Measurements from ENCODE around the gene PDK2.

PDK2 gene

DNA sequence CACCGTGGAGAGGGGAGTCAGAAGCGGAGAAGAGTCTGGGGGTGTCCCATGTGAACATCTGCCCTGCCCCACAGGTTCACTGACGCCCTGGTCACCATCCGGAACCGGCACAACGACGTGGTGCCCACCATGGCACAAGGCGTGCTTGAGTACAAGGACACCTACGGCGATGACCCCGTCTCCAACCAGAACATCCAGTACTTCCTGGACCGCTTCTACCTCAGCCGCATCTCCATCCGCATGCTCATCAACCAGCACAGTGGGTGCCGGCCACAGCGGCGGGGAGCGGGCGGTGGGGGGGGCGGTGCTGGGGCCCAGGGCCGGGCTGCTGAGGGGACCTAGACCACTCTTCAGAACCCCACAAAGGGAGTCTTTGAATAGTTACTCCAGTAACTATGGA is 10.7 kb downstream of the PDK2 start:
- CTCF ChIA-PET = interaction anchor here (1.0 to 8.7 kb wide), 5 partner anchors 10 to 191 kb away, joined by 3 to 92 read pairs (median 22); partner anchors contain the start of gene PDK2
- POLR2A ChIA-PET = no interaction called here
- TF ChIP-seq, protein P1, sequence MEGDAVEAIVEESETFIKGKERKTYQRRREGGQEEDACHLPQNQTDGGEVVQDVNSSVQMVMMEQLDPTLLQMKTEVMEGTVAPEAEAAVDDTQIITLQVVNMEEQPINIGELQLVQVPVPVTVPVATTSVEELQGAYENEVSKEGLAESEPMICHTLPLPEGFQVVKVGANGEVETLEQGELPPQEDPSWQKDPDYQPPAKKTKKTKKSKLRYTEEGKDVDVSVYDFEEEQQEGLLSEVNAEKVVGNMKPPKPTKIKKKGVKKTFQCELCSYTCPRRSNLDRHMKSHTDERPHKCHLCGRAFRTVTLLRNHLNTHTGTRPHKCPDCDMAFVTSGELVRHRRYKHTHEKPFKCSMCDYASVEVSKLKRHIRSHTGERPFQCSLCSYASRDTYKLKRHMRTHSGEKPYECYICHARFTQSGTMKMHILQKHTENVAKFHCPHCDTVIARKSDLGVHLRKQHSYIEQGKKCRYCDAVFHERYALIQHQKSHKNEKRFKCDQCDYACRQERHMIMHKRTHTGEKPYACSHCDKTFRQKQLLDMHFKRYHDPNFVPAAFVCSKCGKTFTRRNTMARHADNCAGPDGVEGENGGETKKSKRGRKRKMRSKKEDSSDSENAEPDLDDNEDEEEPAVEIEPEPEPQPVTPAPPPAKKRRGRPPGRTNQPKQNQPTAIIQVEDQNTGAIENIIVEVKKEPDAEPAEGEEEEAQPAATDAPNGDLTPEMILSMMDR (IDR thresholded peaks at IDR 0.05; ENCODE audit: insufficient read depth, low read length, missing control alignments) = no peak

DNA sequence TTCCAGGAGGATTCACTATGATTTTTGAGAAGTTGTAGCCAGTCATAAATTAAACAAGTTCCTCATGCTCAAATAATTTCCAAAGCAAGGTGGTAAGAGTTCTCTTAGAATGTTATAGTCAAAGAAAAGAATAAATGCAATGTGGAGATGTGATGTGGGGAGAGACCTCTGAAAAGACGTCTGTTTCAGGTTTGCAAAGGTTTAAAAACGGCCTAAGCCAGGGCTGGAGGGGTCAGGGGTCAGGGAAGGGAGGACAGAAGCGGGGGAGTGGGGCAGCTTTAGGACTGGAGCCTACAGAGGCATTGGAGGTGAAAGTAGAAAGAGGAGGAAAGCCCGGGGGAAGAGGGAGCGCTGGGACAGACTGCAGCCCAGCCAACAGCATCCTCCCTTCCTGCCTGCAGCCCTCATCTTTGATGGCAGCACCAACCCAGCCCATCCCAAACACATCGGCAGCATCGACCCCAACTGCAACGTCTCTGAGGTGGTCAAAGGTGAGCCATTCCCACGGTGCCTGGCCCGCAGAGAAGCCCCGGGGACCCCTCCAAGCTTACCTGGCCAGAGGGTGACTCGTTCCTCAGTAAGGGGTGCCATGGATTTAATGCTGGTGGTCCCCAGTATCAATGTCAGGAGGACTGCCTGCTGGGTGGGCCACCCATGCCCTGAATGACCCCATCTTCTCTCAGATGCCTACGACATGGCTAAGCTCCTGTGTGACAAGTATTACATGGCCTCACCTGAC is 11.4 kb downstream of the PDK2 start:
- CTCF ChIA-PET = interaction anchor here (1.0 to 3.7 kb wide), 5 partner anchors 11 to 191 kb away, joined by 3 to 28 read pairs (median 4); partner anchors contain the start of gene PDK2
- DNase-seq (ENCODE audit: low read depth, low spot score) = no peak
- H3K4me3 ChIP-seq (ENCODE audit: low read depth, low read length) = no peak overlapping the region
- TF ChIP-seq, protein P1 (IDR thresholded peaks at IDR 0.05; ENCODE audit: insufficient read depth, low read length, missing control alignments) = no peak
- POLR2A ChIA-PET = interaction anchor here (0.8 kb wide), 1 partner anchor 441 kb away, joined by 3 read pairs; the partner anchor contains the start of gene SPATA20

More for the DNA sequence above, 10.7 kb downstream of the PDK2 start:
- no peak overlapping the region for H3K4me3 ChIP-seq (ENCODE audit: low read depth, low read length)
- no peak for DNase-seq (ENCODE audit: low read depth, low spot score)

DNA sequence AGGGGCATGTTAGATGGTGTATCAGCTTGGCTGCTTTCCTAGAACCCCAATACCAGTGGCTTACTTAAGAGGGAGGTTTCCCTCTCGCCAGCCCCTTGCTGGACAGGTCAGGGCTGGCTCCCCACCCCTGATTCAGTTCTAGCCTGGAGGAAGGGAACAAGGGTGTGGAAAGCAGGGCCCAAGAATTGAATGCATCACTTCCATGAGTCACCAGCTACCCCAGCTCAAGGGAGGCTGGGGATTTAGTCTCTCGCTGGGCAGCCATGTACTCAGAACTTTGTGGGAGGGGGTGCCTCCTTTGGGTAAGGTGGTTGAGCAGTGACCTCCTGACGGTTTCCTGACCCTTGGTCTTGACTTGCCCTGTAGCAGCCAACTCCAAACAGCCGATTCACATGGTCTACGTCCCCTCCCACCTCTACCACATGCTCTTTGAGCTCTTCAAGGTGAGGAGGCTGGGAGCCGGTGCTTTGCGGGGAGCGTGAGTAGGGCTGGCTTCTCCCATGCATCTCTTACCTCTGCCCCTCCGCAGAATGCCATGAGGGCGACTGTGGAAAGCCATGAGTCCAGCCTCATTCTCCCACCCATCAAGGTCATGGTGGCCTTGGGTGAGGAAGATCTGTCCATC is 12.8 kb downstream of the PDK2 start:
- ChIA-PET CTCF (interaction anchor here (0.8 to 3.7 kb wide), 8 partner anchors 8 to 190 kb away, joined by 3 to 28 read pairs (median 5); partner anchors contain the start of gene PDK2), POLR2A (interaction anchor here (0.7 kb wide), 1 partner anchor 11 kb away, joined by 3 read pairs; no protein-coding TSS in a partner anchor)
- TF ChIP-seq, protein P1 (IDR thresholded peaks at IDR 0.05; ENCODE audit: insufficient read depth, low read length, missing control alignments) = no peak
- DNase-seq (ENCODE audit: low read depth, low spot score) = peak; percentile 14
- no peak overlapping the region for H3K4me3 ChIP-seq (ENCODE audit: low read depth, low read length)

DNA sequence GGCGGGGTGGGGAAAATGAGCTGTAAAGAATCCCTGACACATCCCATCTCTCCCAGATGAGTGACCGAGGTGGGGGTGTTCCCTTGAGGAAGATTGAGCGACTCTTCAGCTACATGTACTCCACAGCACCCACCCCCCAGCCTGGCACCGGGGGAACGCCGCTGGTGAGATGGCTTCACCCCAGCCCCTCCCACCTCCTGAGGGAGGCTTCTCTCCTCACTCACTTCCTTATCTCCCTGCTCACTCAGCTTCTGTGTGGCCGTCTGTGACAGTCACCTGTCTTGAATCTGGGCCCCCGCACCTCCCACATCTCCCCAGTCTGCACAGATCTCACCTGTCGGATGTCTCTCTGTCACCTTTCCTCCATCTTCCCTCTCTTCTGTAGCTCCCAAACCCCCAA is 13.4 kb downstream of the PDK2 start:
- TF ChIP-seq, protein P1 (IDR thresholded peaks at IDR 0.05; ENCODE audit: insufficient read depth, low read length, missing control alignments) = no peak
- CTCF ChIA-PET = interaction anchor here (0.8 to 3.7 kb wide), 8 partner anchors 9 to 189 kb away, joined by 3 to 28 read pairs (median 6); partner anchors contain the start of gene PDK2
- POLR2A ChIA-PET = interaction anchor here (0.7 kb wide), 1 partner anchor 10 kb away, joined by 3 read pairs; no protein-coding TSS in a partner anchor
- DNase-seq (ENCODE audit: low read depth, low spot score) = no peak
- H3K4me3 ChIP-seq (ENCODE audit: low read depth, low read length) = no peak overlapping the region

DNA sequence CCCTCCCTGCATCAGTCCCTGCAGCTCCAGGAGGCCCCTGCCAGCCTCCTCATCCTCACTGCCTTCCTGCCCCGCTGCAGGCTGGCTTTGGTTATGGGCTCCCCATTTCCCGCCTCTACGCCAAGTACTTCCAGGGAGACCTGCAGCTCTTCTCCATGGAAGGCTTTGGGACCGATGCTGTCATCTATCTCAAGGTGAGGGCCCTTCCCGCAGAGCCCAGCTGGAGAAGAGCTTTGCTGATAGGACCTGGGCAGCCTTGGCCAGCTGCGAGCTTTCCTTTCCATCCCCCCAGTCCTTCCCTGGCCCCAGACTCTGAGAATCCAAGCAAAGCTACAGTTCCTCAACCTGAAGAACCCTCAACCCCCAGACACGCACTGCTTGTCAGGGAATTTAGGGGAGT is 14.1 kb downstream of the PDK2 start:
- ChIA-PET POLR2A (no interaction called here), CTCF (interaction anchor here (1.1 to 3.7 kb wide), 8 partner anchors 9 to 188 kb away, joined by 3 to 28 read pairs (median 6); partner anchors contain the start of gene PDK2)
- no peak for DNase-seq (ENCODE audit: low read depth, low spot score)
- TF ChIP-seq, protein P1 (IDR thresholded peaks at IDR 0.05; ENCODE audit: insufficient read depth, low read length, missing control alignments) = no peak
- no peak overlapping the region for H3K4me3 ChIP-seq (ENCODE audit: low read depth, low read length)

DNA sequence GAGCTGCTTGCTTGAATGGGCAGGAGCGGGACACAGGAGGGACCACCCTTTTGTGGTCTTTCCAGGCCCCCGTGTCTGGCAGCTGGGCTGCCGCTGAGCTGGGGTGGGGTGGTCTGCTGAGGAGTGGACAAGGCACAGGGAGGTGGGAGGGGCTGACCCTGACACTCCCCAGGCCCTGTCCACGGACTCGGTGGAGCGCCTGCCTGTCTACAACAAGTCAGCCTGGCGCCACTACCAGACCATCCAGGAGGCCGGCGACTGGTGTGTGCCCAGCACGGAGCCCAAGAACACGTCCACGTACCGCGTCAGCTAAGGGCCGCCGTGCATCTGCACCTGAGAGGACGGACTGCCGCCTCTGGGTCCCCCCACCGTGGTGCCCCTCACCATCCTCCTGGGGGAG is 14.6 kb downstream of the PDK2 start:
- no peak for DNase-seq (ENCODE audit: low read depth, low spot score)
- TF ChIP-seq, protein P1 (IDR thresholded peaks at IDR 0.05; ENCODE audit: insufficient read depth, low read length, missing control alignments) = no peak
- no peak overlapping the region for H3K4me3 ChIP-seq (ENCODE audit: low read depth, low read length)
- POLR2A ChIA-PET = no interaction called here
- CTCF ChIA-PET = interaction anchor here (1.1 to 3.7 kb wide), 4 partner anchors 8 to 31 kb away, joined by 3 to 28 read pairs (median 6); no protein-coding TSS in a partner anchor

Data from AG04449 (cell line).